HG03460 (cell line): ENCODE results near the gene KPNA6.
"Not testable (repeated sequence)": the region's sequence is repeated elsewhere in the genome, so short reads cannot be mapped to it uniquely, and the experiment has no call there.

Experiments used
- ATAC-seq: cut with Tn5 transposase; IDR thresholded peaks from one replicate; pipeline ENCODE4 v1.9.1; 2021; ENCODE audit not compliant: unreplicated experiment

KPNA6 gene

GRCh38 chr1:32100359-32100758 is 7.5 kb upstream of the KPNA6 start:
- no peak for ATAC-seq

GRCh38 chr1:32100807-32101708 is 6.8 kb upstream of the KPNA6 start:
- no peak for ATAC-seq

- no peak for ATAC-seq
These were observed 3.7 kb upstream of the KPNA6 start for GRCh38 chr1:32104127-32104526.

- no peak for ATAC-seq
These were observed 2.5 kb upstream of the KPNA6 start for GRCh38 chr1:32105338-32105737.

- no peak for ATAC-seq
These were observed 1.1 kb upstream of the KPNA6 start for GRCh38 chr1:32106663-32107275.

- no peak for ATAC-seq
These were observed 3.3 kb downstream of the KPNA6 start for GRCh38 chr1:32111040-32111623.

- ATAC-seq = no peak
These were observed 3.9 kb downstream of the KPNA6 start for GRCh38 chr1:32111789-32112188.

GRCh38 chr1:32112806-32113375 is 5.0 kb downstream of the KPNA6 start:
- ATAC-seq = no peak

- not testable (repeated sequence) for ATAC-seq
These were observed 5.6 kb downstream of the KPNA6 start for GRCh38 chr1:32113436-32113835.

- ATAC-seq = no peak
These were observed 6.6 kb downstream of the KPNA6 start for GRCh38 chr1:32114420-32114819.

- no peak for ATAC-seq
These were observed 7.6 kb downstream of the KPNA6 start for GRCh38 chr1:32115496-32115895.

GRCh38 chr1:32116531-32116930 is 8.7 kb downstream of the KPNA6 start:
- no peak for ATAC-seq

- ATAC-seq = no peak
These were observed 14.3 kb downstream of the KPNA6 start for GRCh38 chr1:32122151-32122550.

GRCh38 chr1:32123361-32123760 is 15.5 kb downstream of the KPNA6 start:
- ATAC-seq = not testable (repeated sequence)

- no peak for ATAC-seq
These were observed 17.5 kb downstream of the KPNA6 start for GRCh38 chr1:32125313-32125712.

- ATAC-seq = no peak
These were observed 18.9 kb downstream of the KPNA6 start for GRCh38 chr1:32126770-32127169.

GRCh38 chr1:32127409-32128198 is 19.7 kb downstream of the KPNA6 start:
- no peak for ATAC-seq

GRCh38 chr1:32128479-32128878 is 20.6 kb downstream of the KPNA6 start:
- ATAC-seq = no peak

GRCh38 chr1:32128964-32129363 is 21.1 kb downstream of the KPNA6 start:
- no peak for ATAC-seq

- not testable (repeated sequence) for ATAC-seq
These were observed 26.1 kb downstream of the KPNA6 start for GRCh38 chr1:32133950-32134280.

- ATAC-seq = no peak
These were observed 29.3 kb downstream of the KPNA6 start for GRCh38 chr1:32137111-32137510.
